ENCODE measurements around the gene ADAMTS12.
"Not testable (repeated sequence)": the region's sequence is repeated elsewhere in the genome, so short reads cannot be mapped to it uniquely, and the experiment has no call there.

Gene ADAMTS12

DNA sequence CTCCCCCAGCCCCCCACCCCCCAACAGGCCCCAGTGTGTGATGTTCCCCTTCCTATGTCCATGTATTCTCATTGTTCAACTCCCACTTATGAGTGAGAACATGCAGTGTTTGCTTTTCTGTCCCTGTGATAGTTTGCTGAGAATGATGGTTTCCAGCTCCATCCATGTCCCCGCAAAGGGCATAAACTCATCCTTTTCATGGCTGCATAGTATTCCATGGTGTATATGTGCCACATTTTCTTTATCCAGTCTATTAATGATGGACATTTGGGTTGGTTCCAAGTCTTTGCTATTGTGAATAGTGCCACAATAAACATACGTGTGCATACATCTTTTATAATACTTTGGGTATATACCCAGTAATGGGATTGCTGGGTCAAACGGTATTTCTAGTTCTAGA is 23.1 kb upstream of the ADAMTS12 start:
- not testable (repeated sequence) for DNase-seq (ENCODE audit: low read depth in 2 of 3, low spot score in 2 of 3)

DNA sequence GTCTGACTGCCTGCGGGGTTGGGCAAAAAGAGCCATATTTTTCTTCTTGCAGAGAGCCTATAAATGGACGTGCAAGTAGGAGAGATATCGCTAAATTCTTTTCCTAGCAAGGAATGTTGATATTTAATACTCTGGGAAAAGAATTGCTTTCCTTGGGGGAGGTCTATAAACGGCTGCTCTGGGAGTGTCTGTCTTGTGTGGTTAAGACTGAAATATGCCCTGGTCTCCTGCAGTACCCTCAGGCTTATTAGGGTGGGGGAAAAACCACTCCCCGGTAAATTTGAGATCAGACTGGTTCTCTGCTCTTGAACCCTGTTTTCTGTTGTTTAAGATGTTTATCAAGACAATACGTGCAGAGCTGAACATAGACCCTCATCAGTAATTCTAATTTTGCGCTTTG is 14.5 kb upstream of the ADAMTS12 start:
- not testable (repeated sequence) for DNase-seq (ENCODE audit: low read depth in 2 of 3, low spot score in 2 of 3)

DNA sequence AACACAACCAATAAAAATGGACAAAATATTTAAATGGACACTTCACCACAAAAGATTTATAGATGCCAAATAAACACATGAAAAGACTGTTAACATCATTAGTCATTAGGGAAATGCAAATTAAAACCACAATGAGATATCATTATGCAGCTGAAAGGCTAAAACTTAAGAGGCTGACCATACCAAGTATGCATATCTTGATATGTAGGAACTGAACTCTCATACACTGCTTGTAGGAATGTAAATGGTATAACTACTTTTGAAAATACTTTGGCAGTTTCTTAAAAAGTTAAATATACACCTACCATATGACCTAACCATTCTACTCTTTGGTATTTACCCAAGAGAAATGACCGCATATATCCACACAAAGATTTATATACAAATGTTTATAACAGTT is 13.6 kb upstream of the ADAMTS12 start:
- DNase-seq (ENCODE audit: low read depth in 2 of 3, low spot score in 2 of 3) = no peak

DNA sequence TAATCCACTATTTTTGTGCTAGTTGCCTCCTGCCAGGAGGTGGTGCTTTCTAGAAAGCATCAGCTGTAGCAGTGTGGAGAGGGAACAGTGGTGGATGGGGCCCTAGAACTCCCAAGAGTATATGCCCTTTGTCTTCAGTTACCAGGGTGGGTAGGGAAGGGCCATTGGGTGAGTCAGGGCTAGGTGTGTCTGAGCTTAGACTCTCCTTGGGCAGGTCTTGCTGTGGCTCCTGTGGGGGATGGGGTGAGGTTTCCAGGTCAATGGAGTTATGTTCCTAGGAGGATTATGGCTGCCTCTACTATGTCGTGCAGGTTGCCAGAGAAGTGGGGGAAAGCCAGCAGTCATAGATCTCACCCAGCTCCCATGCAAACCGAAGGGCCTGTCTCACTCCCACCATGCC is 11.3 kb upstream of the ADAMTS12 start:
- no peak for DNase-seq (ENCODE audit: low read depth in 2 of 3, low spot score in 2 of 3)

DNA sequence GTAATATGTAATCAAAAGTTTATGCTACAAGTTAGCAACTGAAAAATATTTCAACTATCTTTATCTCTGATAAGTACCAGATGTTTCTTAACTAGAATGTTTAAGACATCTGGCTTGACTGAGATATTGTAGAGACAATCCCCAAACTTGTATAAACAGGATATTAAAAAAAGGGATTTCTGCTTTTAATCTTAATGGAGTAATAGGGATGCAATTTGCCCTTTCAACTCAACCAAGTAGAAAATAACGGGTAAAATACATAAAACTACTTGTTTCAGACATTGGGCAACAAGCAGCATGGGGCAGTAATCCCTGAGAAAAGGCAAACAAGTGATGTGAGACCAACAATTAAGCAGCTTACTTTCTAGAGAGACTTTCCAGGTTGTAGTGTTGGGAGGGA is 9.4 kb upstream of the ADAMTS12 start:
- DNase-seq (ENCODE audit: low read depth in 2 of 3, low spot score in 2 of 3) = no peak

DNA sequence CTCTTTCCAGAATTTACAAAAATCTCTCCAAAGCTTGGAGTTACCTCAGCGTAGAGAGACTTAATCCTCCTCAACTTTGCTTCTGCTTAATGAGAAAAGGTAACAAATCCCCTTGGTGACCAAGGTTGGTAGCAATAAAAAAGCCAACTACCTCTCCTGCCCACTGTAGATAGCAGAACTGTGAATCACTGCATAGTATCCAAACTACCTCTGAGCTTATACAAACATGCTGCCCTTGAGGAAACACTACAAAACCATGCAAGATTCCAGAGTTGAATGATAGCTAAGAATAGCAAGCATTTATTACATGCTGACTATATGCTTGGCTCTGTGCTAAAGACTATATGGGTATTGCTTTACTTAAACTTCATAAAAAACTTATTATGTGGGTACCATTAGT is 2.8 kb upstream of the ADAMTS12 start:
- no peak for DNase-seq (ENCODE audit: low read depth in 2 of 3, low spot score in 2 of 3)

DNA sequence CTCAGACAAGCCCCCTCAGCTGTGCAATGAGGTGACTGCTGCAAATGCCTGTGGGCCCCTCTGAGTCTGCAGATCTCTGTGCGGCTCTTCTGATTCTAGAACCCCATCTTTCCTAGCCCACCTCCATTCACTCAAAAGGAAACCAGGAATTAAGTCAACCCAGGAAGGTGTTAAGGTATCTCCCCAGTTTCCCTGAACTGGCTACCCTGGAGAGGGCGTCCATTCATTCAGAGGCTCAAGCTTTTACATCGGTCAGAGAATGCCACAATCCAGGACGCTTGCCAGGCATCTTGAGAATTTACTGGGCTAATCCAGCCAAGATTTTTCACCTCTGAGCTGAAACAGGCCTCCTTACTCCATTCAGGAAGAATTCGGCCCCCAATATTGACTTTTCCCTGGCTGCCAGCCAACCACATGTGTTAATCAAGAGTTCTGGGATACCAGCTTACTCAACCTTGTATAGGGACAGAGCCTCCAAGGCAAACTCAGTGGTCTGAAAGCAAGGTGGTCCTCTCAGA is 889 bp upstream of the ADAMTS12 start:
- no peak for DNase-seq (ENCODE audit: low read depth in 2 of 3, low spot score in 2 of 3)

DNA sequence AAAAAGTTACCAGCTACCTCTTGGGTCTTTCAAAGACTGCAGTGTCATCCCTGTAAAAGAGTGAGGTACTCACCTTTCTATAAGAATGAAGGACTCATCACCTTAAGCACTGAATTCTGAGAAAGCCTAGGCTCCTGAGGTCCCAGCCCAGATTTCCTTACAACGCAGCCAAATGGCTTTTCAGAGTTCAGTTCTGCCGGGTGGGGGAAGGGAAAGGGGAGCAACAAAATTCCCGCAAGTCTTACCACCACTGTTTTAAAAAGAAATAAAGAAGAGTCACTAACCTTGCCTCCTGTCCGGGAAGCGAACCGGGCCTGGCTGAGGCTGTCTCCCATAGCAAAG is 373 bp downstream of the ADAMTS12 start:
- DNase-seq (ENCODE audit: low read depth in 2 of 3, low spot score in 2 of 3) = no peak

DNA sequence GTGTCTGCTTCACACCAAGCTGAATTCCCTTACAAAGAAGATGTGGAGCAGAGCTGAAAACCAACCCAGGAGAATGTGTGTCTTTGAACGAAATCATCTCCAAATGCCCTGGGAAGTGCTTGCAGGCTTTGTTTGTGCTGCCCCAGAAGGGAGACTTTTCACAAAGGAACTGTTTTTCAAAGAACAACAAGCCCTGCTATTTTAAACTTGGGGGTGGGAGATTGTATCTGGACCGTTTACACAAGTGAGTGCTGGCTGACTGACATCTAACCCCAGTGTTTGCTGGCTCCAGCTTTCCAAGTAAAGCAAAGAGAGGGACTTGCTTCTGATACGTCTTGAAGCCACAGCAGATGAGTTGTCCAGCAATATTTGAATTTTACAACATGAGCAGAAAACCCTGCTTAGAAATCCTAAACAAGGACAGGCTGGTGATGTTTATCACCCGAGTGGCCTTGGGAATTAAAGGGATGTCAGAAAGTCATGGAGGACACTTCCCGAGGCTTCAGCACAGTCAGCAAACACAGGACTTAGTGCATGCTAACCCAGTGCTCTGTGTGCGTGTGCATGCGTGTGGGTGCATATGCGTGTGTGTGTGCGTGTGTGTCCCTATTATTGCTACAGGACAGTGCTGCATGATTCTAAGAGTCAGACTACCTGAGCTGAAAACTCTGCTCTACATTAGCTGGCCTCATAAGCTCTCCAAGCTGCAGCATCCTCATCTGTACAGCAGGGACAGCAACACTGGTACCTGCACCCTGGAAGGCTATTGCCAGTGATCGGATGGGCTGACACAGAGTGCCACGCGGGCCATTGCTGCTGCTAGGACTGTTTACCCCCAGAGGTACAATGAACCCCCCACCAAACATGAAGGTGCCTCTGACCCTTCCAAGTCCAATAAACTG is 1.4 kb downstream of the ADAMTS12 start:
- DNase-seq (ENCODE audit: low read depth in 2 of 3, low spot score in 2 of 3) = no peak

DNA sequence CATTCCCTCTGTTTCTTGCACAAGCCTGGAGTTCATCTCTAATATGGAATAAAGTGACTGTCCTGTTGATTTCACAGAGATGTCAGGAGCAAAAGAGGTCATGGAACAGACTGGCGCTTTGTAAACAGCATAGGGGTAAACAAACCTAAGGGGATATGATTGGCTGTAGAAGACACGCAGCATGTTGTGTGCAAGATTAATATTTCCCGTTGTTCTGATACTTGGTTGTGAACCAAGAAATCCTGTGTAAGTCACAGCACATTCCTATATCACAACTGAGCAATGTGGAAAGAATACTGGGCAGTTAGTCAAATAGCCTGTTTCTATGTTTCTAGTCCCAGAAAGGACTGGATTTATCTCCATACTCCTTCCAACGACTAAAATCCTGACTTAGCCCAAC is 3.2 kb downstream of the ADAMTS12 start:
- DNase-seq (ENCODE audit: low read depth in 2 of 3, low spot score in 2 of 3) = no peak

DNA sequence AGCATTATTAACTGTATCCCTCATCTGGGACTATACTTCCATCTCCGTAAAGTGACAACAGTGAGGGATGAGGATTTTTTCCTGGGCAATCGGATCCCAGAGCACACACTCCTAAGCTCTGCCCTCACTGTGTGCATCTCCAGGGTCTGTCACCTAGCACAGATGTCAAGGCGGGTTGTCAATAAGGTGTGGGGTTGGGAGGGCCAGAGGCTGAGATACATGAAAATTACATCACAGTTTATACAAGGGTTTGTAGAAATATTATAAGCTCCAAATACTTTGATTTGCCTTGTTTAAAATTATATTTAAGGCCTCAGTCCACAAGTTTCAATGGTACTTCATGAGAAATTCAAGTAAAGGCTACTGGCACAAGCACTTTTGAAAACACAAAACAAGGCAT is 4.5 kb downstream of the ADAMTS12 start:
- DNase-seq (ENCODE audit: low read depth in 2 of 3, low spot score in 2 of 3) = no peak

DNA sequence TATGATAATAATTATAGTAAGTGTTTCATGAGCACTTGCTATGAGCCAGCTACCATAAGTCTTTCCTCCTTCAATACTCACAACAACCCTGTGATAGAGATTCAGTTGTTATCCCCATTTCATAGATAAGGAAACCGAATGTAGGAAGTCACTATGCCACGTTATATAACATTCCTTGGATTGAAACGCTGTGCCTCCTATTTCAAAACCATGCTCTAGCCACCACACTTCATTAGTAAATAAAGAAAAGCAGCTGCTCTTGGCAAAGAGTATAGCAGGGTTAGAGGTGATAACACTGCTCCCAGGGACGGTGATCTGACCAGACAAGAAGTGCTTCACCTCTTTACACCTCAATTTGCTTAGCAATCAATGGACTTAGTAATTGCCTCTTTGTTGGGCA is 5.5 kb downstream of the ADAMTS12 start:
- no peak for DNase-seq (ENCODE audit: low read depth in 2 of 3, low spot score in 2 of 3)

DNA sequence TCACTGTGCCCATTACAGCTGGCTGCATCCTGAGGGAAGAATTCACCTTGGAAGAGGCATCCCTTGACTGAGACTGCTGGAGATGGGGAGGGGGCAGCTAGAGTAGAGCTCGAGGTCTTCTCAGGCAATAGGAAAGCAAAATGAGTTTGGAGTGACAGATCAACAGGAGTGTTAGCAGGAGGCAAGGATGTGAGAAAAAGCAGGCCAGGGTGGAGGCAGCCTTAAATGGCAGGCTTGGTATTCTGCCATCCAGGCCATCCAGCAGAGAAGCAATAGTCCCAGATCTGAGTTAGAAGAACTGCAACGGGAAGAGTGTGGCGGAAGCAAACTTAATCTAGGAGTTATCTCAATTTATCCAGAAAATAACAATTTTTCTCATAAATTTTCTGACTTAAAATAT is 6.1 kb downstream of the ADAMTS12 start:
- DNase-seq (ENCODE audit: low read depth in 2 of 3, low spot score in 2 of 3) = no peak

DNA sequence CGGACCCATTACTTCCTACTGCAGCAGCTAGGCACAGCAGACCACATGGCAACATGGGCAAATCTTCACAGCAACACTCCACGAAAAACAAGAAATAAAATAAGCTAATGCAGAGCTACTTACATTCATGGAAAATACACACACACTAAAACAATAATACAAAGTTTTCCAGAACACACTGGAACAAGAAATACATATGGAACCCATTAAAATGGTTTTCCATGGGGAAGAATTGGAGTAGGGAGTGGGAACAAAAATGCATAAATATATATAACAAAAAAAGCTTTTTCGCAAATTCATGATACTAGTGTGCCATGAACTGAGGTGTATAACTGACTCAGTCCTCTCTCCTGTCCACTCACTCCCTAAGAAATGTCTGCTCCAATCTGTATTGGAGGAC is 8.3 kb downstream of the ADAMTS12 start:
- DNase-seq (ENCODE audit: low read depth in 2 of 3, low spot score in 2 of 3) = no peak

DNA sequence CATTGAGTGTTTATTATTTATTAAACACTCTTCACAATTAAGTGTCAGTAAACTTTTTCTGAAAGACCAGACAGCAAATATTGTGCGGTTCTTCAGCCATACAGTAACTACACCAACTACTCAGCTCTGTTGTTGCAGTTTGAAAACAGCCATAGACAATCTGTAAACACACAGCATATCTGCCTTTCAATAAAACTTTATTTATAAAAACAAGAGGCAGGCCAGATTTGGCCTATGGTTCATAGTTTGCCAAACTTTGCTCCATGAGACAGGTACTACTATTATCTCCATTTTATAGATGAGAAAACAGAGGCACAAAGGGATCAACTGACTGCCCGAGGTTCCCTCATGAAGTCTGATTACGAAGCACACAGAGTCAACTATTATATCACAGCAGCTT is 11.5 kb downstream of the ADAMTS12 start:
- no peak for DNase-seq (ENCODE audit: low read depth in 2 of 3, low spot score in 2 of 3)

DNA sequence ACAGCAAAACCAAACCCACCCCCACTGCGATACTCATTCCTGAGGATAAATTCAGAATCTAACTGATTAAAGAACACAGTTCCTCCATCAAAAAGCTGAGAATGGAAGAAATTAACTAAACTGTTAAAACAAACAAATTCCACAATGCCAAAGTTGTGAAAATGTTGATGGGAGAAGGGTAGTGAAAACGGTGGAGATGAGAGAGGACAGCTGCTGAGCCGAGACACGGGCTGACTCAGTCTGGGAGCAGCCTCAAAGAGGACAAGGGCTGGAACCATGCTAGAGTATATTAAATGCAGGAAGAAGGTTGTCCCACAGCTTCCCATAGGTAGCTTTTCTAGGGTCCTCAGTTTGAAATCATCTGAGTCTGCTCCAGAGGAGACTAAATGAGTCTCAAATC is 14.3 kb downstream of the ADAMTS12 start:
- DNase-seq (ENCODE audit: low read depth in 2 of 3, low spot score in 2 of 3) = no peak

DNA sequence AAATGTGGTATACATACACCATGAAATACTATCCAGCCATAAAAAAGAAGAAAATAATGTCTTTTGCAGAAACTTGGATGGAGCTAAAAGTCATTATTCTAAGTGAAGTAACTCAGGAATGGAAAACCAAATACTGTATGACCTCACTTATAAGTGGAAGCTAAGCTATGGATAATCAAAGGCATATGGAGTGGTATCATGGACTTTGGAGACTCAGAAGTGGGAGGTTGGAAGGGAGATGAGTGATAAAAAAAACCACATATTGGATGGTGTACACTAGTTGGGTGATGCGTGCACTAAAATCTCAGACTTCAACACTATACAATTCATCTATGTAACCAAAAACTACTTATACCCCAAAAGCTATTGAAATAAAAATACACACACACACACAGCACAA is 24.5 kb downstream of the ADAMTS12 start:
- no peak for DNase-seq (ENCODE audit: low read depth in 2 of 3, low spot score in 2 of 3)

DNA sequence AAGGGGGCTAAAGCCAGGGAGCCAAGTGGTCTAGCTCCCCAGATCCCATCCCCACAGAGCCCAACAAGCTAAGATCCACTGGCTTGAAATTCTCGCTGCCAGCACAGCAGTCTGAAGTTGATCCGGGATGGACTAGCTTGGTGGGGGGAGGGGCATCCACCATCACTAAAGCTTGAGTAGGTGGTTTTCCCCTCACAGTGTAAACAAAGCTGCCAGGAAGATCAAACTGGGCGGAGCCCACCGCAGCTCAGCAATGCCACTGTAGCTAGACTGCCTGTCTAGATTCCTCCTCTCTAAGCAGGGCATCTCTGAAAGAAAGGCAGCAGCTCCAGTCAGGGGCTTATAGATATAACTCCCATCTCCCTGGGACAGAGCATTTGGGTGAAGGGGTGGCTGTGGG is 32.6 kb downstream of the ADAMTS12 start:
- DNase-seq (ENCODE audit: low read depth in 2 of 3, low spot score in 2 of 3) = not testable (repeated sequence)

DNA sequence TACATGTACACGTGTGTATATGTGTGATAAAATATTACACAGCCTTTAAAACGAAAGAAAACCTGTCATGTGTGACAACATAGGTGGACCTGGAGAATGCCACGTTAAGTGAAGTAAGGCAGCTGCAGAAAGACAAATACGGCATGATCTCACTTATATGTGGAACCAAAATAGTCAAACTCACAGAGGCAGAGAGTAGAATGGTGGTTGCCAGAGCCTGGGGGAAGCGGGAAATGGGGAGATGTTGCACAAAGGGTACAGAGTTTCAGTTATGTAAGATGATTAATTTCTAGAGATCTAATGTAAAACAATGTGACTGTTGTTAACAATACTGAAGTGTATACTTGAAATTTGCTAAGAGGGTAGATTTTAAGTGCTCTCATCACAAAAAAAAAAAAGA is 34.8 kb downstream of the ADAMTS12 start:
- DNase-seq (ENCODE audit: low read depth in 2 of 3, low spot score in 2 of 3) = no peak

DNA sequence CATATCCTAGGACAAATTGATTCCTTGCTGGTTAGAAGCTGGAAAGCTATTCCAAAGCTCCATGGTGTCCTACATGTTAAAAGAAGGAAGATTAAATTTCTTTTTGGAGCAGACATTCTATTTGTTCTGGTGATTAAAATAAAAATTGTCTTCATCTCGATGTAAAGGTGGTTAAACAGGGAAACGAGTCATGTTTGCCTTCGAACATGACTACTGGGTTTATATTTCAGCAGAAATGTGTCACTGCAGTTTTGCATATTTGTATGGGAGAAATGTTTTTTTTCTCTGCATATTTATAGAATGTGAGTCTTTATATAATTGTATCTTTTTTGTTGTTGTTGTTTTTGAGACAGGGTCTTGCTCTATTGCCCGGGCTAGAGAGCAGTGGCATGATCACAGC is 36.4 kb downstream of the ADAMTS12 start:
- DNase-seq (ENCODE audit: low read depth in 2 of 3, low spot score in 2 of 3) = no peak

DNA sequence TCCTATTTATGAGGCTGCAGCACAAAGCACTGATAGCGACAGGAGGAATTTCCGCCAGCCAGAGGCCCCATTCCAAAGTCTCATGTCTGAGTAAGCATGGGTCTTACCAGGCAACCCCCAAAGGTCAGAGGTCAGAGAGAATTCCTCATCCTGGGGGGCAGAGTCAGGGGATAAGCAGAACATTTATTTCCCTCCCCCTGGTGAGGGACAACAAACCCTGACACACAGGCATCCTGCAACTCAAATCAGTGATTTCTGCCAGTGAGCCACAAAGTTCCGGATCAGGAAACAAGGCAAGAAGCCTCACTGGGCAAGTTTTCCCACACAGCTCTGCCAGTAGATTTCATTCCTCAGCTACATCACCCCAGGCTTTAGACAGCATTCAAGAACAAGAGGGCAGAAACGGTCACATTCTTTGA is 37.0 kb downstream of the ADAMTS12 start:
- DNase-seq (ENCODE audit: low read depth in 2 of 3, low spot score in 2 of 3) = no peak

DNA sequence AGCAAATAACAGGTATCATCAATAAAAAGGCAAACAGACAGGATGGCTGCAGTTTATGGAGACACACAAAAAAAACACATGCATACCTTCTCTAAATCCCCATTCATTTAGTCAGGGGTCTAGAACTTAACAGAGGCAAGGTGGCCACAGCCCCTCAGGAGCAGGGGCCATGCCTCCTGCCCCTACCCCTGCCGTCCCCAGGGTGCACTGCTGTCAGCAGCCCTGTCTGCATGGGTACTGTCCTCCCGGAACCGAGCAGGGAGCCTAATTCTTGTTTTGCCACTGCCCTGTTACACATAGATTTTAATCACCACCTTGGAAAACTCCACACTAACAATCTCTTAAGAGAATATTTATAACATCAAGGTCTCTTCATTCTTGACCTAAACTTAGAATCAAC is 39.0 kb downstream of the ADAMTS12 start:
- DNase-seq (ENCODE audit: low read depth in 2 of 3, low spot score in 2 of 3) = no peak

DNA sequence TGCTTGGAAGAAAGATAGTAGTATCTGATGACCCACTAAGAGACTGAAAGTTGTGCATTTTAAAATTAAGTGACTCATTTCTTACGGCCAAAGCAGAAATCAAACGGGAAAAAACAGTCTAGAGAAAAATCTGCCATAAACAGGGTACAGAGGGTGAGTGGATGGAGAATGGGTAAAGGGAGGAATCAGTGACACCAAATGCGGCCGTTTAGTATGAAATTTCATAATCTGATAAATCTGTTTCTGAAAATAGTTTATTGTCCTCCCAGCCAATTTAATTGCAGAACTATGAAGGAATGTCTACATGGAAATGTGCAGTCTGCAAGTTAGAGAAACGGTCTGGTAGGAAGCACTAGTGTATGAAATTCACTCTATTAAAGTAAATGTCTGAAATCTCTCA is 39.5 kb downstream of the ADAMTS12 start:
- DNase-seq (ENCODE audit: low read depth in 2 of 3, low spot score in 2 of 3) = no peak

Data from activated CD8-positive, alpha-beta memory T cell treated with anti-CD3 and anti-CD28 coated beads for 48 hours (primary cell).